Measurements from ENCODE around the gene MACROD1.

DNA sequence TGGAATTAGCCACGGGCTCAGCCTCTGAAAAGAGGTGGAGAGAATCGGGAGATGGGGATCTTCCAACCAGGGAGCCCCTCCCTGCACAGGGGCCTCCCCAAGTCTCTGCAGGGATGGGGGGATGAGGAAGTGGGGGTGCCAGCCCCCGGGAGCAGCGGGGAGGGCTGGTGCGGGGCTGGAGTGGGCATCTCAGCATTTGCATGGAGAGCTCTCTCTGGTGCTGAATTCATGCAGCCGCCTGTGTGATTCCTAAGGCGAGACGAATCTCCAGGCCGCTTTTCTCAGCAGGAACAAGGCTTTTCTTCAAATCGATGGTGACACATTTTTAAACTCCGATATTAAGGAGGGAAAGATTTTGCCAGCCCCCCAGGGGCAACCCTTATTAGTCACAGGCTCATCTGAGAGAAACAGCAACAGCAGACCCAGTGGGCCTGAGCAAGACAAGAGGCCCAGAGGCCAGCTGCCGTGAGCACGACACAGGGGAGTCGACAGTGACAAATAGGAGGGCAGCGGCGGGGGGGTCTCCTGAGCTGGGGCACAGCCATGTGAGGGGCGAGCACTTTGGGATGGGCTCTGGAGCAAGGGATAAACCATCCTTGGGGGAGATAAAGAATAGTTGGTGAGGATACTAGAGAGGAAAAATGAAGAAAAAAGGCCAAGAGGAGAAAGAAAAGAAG is 29.0 kb downstream of the MACROD1 start:
- TF ChIP-seq, protein P1, sequence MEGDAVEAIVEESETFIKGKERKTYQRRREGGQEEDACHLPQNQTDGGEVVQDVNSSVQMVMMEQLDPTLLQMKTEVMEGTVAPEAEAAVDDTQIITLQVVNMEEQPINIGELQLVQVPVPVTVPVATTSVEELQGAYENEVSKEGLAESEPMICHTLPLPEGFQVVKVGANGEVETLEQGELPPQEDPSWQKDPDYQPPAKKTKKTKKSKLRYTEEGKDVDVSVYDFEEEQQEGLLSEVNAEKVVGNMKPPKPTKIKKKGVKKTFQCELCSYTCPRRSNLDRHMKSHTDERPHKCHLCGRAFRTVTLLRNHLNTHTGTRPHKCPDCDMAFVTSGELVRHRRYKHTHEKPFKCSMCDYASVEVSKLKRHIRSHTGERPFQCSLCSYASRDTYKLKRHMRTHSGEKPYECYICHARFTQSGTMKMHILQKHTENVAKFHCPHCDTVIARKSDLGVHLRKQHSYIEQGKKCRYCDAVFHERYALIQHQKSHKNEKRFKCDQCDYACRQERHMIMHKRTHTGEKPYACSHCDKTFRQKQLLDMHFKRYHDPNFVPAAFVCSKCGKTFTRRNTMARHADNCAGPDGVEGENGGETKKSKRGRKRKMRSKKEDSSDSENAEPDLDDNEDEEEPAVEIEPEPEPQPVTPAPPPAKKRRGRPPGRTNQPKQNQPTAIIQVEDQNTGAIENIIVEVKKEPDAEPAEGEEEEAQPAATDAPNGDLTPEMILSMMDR (IDR thresholded peaks at IDR 0.05) = no peak
- TF ChIP-seq POLR2A (IDR thresholded peaks at IDR 0.05) = no peak

All from Peyer's patch (tissue), 4 donors.